Measurements from ENCODE around the gene CLDN18. TPM values are rescaled to one million over a fixed set of nuclear protein-coding genes. Genes with fewer than 3 reads are reported as not detected.
A peak's percentile ranks its signal among the peaks of the same experiment; 100 is the strongest.

The CLDN18 gene
- total and polyA plus RNA-seq, 10 of the 15 experiments (the other 5 are each of a cell fraction or from before 2014, with no cell fraction given): 0.05 to 0.28 (median 0.18) TPM; not detected in 1

GRCh38 chr3:138065949-138066348 lies 56.0 kb downstream of the CLDN18 start:
- H3K4me1 ChIP-seq (ENCODE audit: control insufficient read depth, insufficient read depth, low read length): peaks cover 20% of the 10 kb centered on the region
- no peaks in the 10 kb centered on the region for H3K9me3 ChIP-seq (replicated peaks; ENCODE audit: control insufficient read depth, insufficient read depth, low read length)
- peak; percentile 62 for FAIRE-seq
- H3K4me3 ChIP-seq: no peak overlapping the region
- ATAC-seq: peak; percentile 4; the same call in 2 of the 3 replicates
- no peak overlapping the region for H3K27ac ChIP-seq (ENCODE audit: control insufficient read depth, insufficient read depth)
- H2AFZ ChIP-seq (ENCODE audit: control insufficient read depth, low read depth, low read length): no peak overlapping the region
- H4K20me1 ChIP-seq (ENCODE audit: control insufficient read depth, insufficient read depth): no peaks in the 10 kb centered on the region
- WGBS (ENCODE audit: insufficient coverage, insufficient replicate concordance, low lambda C conversion rate, missing lambda C conversion rate): 97% methylated on average over 2 of the region's 2 CpGs
- H3K9ac ChIP-seq (ENCODE audit: control insufficient read depth, insufficient read depth, low read length): no peak overlapping the region
- RAD21 ChIA-PET (ENCODE audit: unreplicated experiment): interaction anchor here (1.1 to 1.3 kb wide), 2 partner anchors 29 to 53 kb away, joined by 3 read pairs; no protein-coding TSS in a partner anchor
- CTCF ChIA-PET: interaction anchor here (0.6 to 3.4 kb wide), 9 partner anchors 12 to 1981 kb away, joined by 3 to 28 read pairs (median 4); no protein-coding TSS in a partner anchor
- TF ChIP-seq TCF7 (IDR thresholded peaks at IDR 0.05; ENCODE audit: borderline replicate concordance) (no peak), ZBED1 (IDR thresholded peaks at IDR 0.05; ENCODE audit: borderline replicate concordance) (peak; percentile 3; the same call in 1 of the 2 replicates)
- no TSS peak for BruUV-seq (replicated peaks)
- no peaks in the 10 kb centered on the region; a peak in 1 of 4 replicates for H3K27me3 ChIP-seq (replicated peaks in 1 of 2; ENCODE audit: control insufficient read depth in 2 of 2, insufficient read depth in 2 of 2, low read length in 1 of 2)
- no peak for DNase-seq (ENCODE audit: low read depth, low spot score)
- in situ Hi-C loops (cut with MboI) (loop anchor here (5.0 to 10.0 kb wide), 2 partner anchors 51 to 849 kb away; partner anchors contain the start of gene DZIP1L), intact Hi-C loops (cut with micrococcal nuclease; ENCODE audit: unreplicated experiment) (no loop called here)
- no peak overlapping the region for H3K4me2 ChIP-seq (ENCODE audit: control insufficient read depth, insufficient read depth)
- POLR2A ChIA-PET: interaction anchor here (1.0 kb wide), 1 partner anchor 9 kb away, joined by 3 read pairs; no protein-coding TSS in a partner anchor
- no peaks in the 10 kb centered on the region for H3K79me2 ChIP-seq (ENCODE audit: control insufficient read depth, insufficient read depth, low read length)
- SMC1A ChIA-PET (ENCODE audit: uncharacterized antibody, unreplicated experiment): interaction anchor here (0.8 to 5.4 kb wide), 5 partner anchors 12 to 105 kb away, joined by 3 to 45 read pairs (median 3); no protein-coding TSS in a partner anchor
- H3K36me3 ChIP-seq (ENCODE audit: control insufficient read depth in 2 of 2, insufficient read depth in 2 of 2, low read length in 1 of 2): no peaks in the 10 kb centered on the region

DNA sequence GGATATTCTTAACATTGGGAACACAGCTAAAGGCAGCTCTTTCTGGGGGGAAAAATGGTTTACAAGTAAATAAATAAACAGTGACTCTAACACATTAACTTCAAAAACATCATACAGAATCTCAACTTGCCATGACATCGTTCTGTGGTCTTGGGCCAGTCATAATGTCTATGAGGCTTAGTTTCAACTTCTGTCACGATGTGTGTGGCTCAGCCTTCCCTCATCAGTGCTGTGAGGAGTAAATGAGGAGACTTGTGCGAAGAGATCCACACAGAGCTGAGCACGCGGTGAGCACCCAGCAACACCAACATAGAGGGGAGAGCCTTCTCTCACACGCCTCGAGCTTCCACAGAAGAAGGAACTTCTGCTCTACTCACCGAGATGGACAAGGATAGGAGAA lies 56.4 kb downstream of the CLDN18 start:
- no TSS peak for BruUV-seq (replicated peaks)
- no peaks in the 10 kb centered on the region for H4K20me1 ChIP-seq (ENCODE audit: control insufficient read depth, insufficient read depth)
- H3K27ac ChIP-seq (ENCODE audit: control insufficient read depth, insufficient read depth): no peak overlapping the region
- DNase-seq (ENCODE audit: low read depth, low spot score) (no peak), ATAC-seq (peak; percentile 87), FAIRE-seq (peak; percentile 75)
- H3K9ac ChIP-seq (ENCODE audit: control insufficient read depth, insufficient read depth, low read length): no peak overlapping the region
- ChIA-PET CTCF (interaction anchor here (0.6 to 3.4 kb wide), 9 partner anchors 9 to 849 kb away, joined by 3 to 28 read pairs (median 4); no protein-coding TSS in a partner anchor), SMC1A (ENCODE audit: uncharacterized antibody, unreplicated experiment) (interaction anchor here (0.8 to 5.4 kb wide), 5 partner anchors 13 to 104 kb away, joined by 3 to 45 read pairs (median 3); no protein-coding TSS in a partner anchor), RAD21 (ENCODE audit: unreplicated experiment) (interaction anchor here (0.8 to 1.3 kb wide), 2 partner anchors 52 to 854 kb away, joined by 3 read pairs; no protein-coding TSS in a partner anchor), POLR2A (no interaction called here)
- no peaks in the 10 kb centered on the region for H3K79me2 ChIP-seq (ENCODE audit: control insufficient read depth, insufficient read depth, low read length)
- peaks cover 0 to 2% of the 10 kb centered on the region in 2 experiments; a peak in 3 of 4 replicates for H3K27me3 ChIP-seq (replicated peaks in 1 of 2; ENCODE audit: control insufficient read depth in 2 of 2, insufficient read depth in 2 of 2, low read length in 1 of 2)
- in situ Hi-C loops (cut with MboI): loop anchor here (5.0 to 10.0 kb wide), 2 partner anchors 51 to 848 kb away; partner anchors contain the start of gene DZIP1L
- H2AFZ ChIP-seq (ENCODE audit: control insufficient read depth, low read depth, low read length): peak overlapping the region; percentile 26
- peaks cover 16% of the 10 kb centered on the region for H3K4me1 ChIP-seq (ENCODE audit: control insufficient read depth, insufficient read depth, low read length)
- intact Hi-C loops (cut with micrococcal nuclease; ENCODE audit: unreplicated experiment): no loop called here
- WGBS (ENCODE audit: insufficient coverage, insufficient replicate concordance, low lambda C conversion rate, missing lambda C conversion rate): 0% methylated on average over 8 of the region's 8 CpGs
- H3K4me3 ChIP-seq: no peak overlapping the region
- H3K9me3 ChIP-seq (replicated peaks; ENCODE audit: control insufficient read depth, insufficient read depth, low read length): no peaks in the 10 kb centered on the region
- no peaks in the 10 kb centered on the region for H3K36me3 ChIP-seq (ENCODE audit: control insufficient read depth in 2 of 2, insufficient read depth in 2 of 2, low read length in 1 of 2)
- 0 out of 2 replicates have a peak overlapping the region, but pooled peaks have one; percentile 41 for H3K4me2 ChIP-seq (ENCODE audit: control insufficient read depth, insufficient read depth)
- TF ChIP-seq POLR2A (IDR thresholded peaks at IDR 0.05; ENCODE audit: low read depth, low read length) (no peak), SREBF1 (IDR thresholded peaks at IDR 0.05; ENCODE audit: low read length) (no peak), IRF4 (IDR thresholded peaks at IDR 0.05; ENCODE audit: low read depth, low read length) (peak; percentile 88), ZNF24 (IDR thresholded peaks at IDR 0.05) (no peak), CREM (IDR thresholded peaks at IDR 0.05; ENCODE audit: low read depth) (peak; percentile 55; the same call in 1 of the 2 replicates), BCL11A (IDR thresholded peaks at IDR 0.05; ENCODE audit: low read depth, low read length) (peak; percentile 72; the same call in 1 of the 2 replicates), EP300 (IDR thresholded peaks at IDR 0.05; ENCODE audit: borderline replicate concordance in 1 of 2, control insufficient read depth in 1 of 2, low read depth in 2 of 2, low read length in 2 of 2) (peak; percentile 34 to 69; a peak in 2 of 4 replicates), ETV6 (conservative IDR thresholded peaks at IDR 0.05 in 1 of 2, IDR thresholded peaks at IDR 0.05 in 1 of 2; ENCODE audit: borderline replicate concordance in 1 of 2, low read depth in 1 of 2) (0 out of 4 replicates have a peak, but pooled peaks of 1 of the 2 experiments have one; percentile 23), CREB1 (IDR thresholded peaks at IDR 0.05; ENCODE audit: low read depth) (peak; percentile 55; the same call in 1 of the 2 replicates), SRF (IDR thresholded peaks at IDR 0.05; ENCODE audit: low read depth in 2 of 2, low read length in 2 of 2) (0 out of 4 replicates have a peak, but pooled peaks of 1 of the 2 experiments have one; percentile 57), GABPA (IDR thresholded peaks at IDR 0.05; ENCODE audit: low read depth) (0 out of 2 replicates have a peak, but pooled peaks have one; percentile 12)
- TF ChIP-seq, protein P1, sequence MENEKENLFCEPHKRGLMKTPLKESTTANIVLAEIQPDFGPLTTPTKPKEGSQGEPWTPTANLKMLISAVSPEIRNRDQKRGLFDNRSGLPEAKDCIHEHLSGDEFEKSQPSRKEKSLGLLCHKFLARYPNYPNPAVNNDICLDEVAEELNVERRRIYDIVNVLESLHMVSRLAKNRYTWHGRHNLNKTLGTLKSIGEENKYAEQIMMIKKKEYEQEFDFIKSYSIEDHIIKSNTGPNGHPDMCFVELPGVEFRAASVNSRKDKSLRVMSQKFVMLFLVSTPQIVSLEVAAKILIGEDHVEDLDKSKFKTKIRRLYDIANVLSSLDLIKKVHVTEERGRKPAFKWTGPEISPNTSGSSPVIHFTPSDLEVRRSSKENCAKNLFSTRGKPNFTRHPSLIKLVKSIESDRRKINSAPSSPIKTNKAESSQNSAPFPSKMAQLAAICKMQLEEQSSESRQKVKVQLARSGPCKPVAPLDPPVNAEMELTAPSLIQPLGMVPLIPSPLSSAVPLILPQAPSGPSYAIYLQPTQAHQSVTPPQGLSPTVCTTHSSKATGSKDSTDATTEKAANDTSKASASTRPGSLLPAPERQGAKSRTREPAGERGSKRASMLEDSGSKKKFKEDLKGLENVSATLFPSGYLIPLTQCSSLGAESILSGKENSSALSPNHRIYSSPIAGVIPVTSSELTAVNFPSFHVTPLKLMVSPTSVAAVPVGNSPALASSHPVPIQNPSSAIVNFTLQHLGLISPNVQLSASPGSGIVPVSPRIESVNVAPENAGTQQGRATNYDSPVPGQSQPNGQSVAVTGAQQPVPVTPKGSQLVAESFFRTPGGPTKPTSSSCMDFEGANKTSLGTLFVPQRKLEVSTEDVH (IDR thresholded peaks at IDR 0.05; ENCODE audit: low read depth, partially characterized antibody): no peak

Measured in GM12878 (cell line).